ENCODE measurements around the gene H6PD.

GRCh38 chr1:9187004-9187403 lies 47.6 kb upstream of the H6PD start:
- TF ChIP-seq, protein P1, sequence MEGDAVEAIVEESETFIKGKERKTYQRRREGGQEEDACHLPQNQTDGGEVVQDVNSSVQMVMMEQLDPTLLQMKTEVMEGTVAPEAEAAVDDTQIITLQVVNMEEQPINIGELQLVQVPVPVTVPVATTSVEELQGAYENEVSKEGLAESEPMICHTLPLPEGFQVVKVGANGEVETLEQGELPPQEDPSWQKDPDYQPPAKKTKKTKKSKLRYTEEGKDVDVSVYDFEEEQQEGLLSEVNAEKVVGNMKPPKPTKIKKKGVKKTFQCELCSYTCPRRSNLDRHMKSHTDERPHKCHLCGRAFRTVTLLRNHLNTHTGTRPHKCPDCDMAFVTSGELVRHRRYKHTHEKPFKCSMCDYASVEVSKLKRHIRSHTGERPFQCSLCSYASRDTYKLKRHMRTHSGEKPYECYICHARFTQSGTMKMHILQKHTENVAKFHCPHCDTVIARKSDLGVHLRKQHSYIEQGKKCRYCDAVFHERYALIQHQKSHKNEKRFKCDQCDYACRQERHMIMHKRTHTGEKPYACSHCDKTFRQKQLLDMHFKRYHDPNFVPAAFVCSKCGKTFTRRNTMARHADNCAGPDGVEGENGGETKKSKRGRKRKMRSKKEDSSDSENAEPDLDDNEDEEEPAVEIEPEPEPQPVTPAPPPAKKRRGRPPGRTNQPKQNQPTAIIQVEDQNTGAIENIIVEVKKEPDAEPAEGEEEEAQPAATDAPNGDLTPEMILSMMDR (IDR thresholded peaks at IDR 0.05; ENCODE audit: extremely low read depth in 1 of 2, insufficient read depth in 1 of 2, low read depth in 1 of 2, low read length in 2 of 2): no peak
- TF ChIP-seq EZH2 (IDR thresholded peaks at IDR 0.05; ENCODE audit: borderline replicate concordance, low read depth, low read length, severe bottlenecking) (no peak), POLR2A (IDR thresholded peaks at IDR 0.05; ENCODE audit: low read depth, low read length) (no peak), MAX (IDR thresholded peaks at IDR 0.05; ENCODE audit: insufficient read depth, insufficient read length) (no peak), POLR2AphosphoS5 (IDR thresholded peaks at IDR 0.05; ENCODE audit: insufficient read depth, low read depth, low read length) (no peak), FOS (IDR thresholded peaks at IDR 0.05; ENCODE audit: borderline replicate concordance, insufficient read depth, low read length) (no peak)
